Measurements from ENCODE around the gene OXGR1. TPM values are rescaled to one million over a fixed set of nuclear protein-coding genes. Genes with fewer than 3 reads are reported as not detected.

Gene OXGR1
- total and polyA plus RNA-seq, 2 donors (not counting 3 experiments of a cell fraction or from before 2014, with no cell fraction given) = not detected

DNA sequence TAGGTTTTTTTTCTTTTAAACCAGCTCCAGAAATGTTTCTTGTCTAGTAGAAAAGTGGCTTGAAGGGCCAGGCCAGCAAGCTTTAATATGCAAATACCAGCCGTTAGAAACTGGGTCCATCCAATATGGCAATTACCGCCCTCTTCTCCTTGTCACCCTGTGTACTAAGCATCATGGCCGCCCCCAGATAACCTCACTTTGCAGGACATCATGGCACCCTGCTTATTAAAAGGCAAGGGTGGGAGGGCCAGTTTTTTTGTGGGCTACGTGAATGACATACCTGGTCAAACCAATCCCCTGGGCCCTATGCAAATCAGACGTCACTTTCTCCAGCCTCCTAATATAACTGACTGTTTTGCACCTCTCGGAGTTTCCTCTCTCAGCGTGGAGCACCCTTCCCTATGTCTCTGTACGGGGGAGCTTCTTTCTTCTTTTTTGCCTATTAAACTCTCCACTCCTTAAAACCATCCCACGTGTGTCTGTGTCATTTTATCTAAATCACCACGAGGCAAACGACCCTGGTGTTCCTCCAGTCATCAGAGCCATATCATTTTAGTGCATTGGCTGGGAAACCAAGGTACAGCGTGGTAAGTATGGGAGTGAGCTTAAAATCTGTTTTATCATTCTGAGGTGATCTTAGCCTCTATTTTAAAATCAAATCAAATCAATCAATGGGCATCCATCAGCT, 27.7 kb downstream of the OXGR1 start:
- DNase-seq (ENCODE audit: low read depth, low spot score) (no peak), FAIRE-seq (no peak)
- no peaks in the 10 kb centered on the region for H3K4me1 ChIP-seq (ENCODE audit: control insufficient read depth, extremely low read depth, insufficient read depth, low read length)
- ChIA-PET CTCF (interaction anchor here (1.0 to 2.5 kb wide), 5 partner anchors 8 to 947 kb away, joined by 3 to 8 read pairs (median 5); no protein-coding TSS in a partner anchor), POLR2A (no interaction called here)
- no peaks in the 10 kb centered on the region for H3K79me2 ChIP-seq (ENCODE audit: control insufficient read depth, insufficient read depth, low read length)
- no peak overlapping the region for H3K4me3 ChIP-seq (replicated peaks in 1 of 3; ENCODE audit: insufficient read depth in 1 of 3, low read depth in 1 of 3, low read length in 3 of 3)
- H3K27me3 ChIP-seq (ENCODE audit: control insufficient read depth in 2 of 2, insufficient read depth in 2 of 2, low read length in 2 of 2) = peaks cover 3 to 5% of the 10 kb centered on the region in 2 experiments
- no peak overlapping the region for H3K27ac ChIP-seq (ENCODE audit: insufficient read depth, low read depth, low read length)
- H4K20me1 ChIP-seq (replicated peaks; ENCODE audit: control insufficient read depth, extremely low read depth, insufficient read depth, low read length) = no peaks in the 10 kb centered on the region
- no peak overlapping the region for H3K4me2 ChIP-seq (ENCODE audit: insufficient read depth, low read length)
- H3K36me3 ChIP-seq (ENCODE audit: control insufficient read depth in 2 of 2, extremely low read depth in 1 of 2, insufficient read depth in 2 of 2, low read length in 2 of 2) = no peaks in the 10 kb centered on the region
- dilution Hi-C loops (cut with MboI; ENCODE audit: extremely low pct_ligation_motif_present, low sequenced_read_pairs) = no loop called here
- H3K9me1 ChIP-seq (replicated peaks; ENCODE audit: control insufficient read depth, extremely low read depth, insufficient read depth, low read length) = no peaks in the 10 kb centered on the region
- intact Hi-C loops (cut with micrococcal nuclease) = no loop called here
- no peak overlapping the region for H3K9ac ChIP-seq (replicated peaks; ENCODE audit: extremely low read depth, insufficient read depth, low read length)
- H3K9me3 ChIP-seq (replicated peaks; ENCODE audit: control insufficient read depth, insufficient read depth, low read length) = peaks cover 2% of the 10 kb centered on the region
- H2AFZ ChIP-seq (ENCODE audit: low read depth, low read length) = no peak overlapping the region
- BruUV-seq (replicated peaks) = no TSS peak
- TF ChIP-seq, protein P1, sequence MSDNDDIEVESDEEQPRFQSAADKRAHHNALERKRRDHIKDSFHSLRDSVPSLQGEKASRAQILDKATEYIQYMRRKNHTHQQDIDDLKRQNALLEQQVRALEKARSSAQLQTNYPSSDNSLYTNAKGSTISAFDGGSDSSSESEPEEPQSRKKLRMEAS (IDR thresholded peaks at IDR 0.05; ENCODE audit: insufficient read depth, insufficient read length) = no peak
- TF ChIP-seq POLR2A (IDR thresholded peaks at IDR 0.05; ENCODE audit: low read depth, low read length) = no peak
- TF ChIP-seq JUN (IDR thresholded peaks at IDR 0.05; ENCODE audit: borderline replicate concordance, insufficient read depth, insufficient read length, low read depth) = no peak
- TF ChIP-seq, protein P2, sequence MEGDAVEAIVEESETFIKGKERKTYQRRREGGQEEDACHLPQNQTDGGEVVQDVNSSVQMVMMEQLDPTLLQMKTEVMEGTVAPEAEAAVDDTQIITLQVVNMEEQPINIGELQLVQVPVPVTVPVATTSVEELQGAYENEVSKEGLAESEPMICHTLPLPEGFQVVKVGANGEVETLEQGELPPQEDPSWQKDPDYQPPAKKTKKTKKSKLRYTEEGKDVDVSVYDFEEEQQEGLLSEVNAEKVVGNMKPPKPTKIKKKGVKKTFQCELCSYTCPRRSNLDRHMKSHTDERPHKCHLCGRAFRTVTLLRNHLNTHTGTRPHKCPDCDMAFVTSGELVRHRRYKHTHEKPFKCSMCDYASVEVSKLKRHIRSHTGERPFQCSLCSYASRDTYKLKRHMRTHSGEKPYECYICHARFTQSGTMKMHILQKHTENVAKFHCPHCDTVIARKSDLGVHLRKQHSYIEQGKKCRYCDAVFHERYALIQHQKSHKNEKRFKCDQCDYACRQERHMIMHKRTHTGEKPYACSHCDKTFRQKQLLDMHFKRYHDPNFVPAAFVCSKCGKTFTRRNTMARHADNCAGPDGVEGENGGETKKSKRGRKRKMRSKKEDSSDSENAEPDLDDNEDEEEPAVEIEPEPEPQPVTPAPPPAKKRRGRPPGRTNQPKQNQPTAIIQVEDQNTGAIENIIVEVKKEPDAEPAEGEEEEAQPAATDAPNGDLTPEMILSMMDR (IDR thresholded peaks at IDR 0.05; ENCODE audit: extremely low read depth in 1 of 2, insufficient read depth in 1 of 2, low read depth in 1 of 2, low read length in 2 of 2) = no peak
- no peak for TF ChIP-seq POLR2AphosphoS5 (IDR thresholded peaks at IDR 0.05; ENCODE audit: insufficient read depth, low read depth, low read length)
- TF ChIP-seq MYC (IDR thresholded peaks at IDR 0.05; ENCODE audit: low read depth, low read length) = no peak
- no peak for TF ChIP-seq FOS (IDR thresholded peaks at IDR 0.05; ENCODE audit: borderline replicate concordance, insufficient read depth, low read length)
- no peak for TF ChIP-seq GATA2 (IDR thresholded peaks at IDR 0.05; ENCODE audit: insufficient read depth, insufficient read length, low read depth, low read length)
